AG04450 (cell line): ENCODE data around the gene MGA. TPM values are rescaled to one million over a fixed set of nuclear protein-coding genes. Genes with fewer than 3 reads are reported as not detected.

Source experiments
- CTCF ChIA-PET: fragments of 300-600, 350-600 bp; formaldehyde crosslinking; extraction: SDS; loops from one replicate; lab custom pipeline; 2022; ENCODE audit warnings: antibody characterized with exemption, inconsistent platforms; lab: Charles Lee
- POLR2A ChIA-PET: fragments of 350-600 bp; formaldehyde crosslinking; extraction: SDS; loops from one replicate; lab custom pipeline; 2021; ENCODE audit warnings: antibody characterized with exemption, inconsistent platforms; lab: Yijun Ruan, JAX
- DNase-seq: peaks from one replicate; pipeline ENCODE4 v3.0.0-alpha.2; 2011; ENCODE audit warnings: low read depth, low spot score
- H3K27ac ChIP-seq: one replicate; pipeline ENCODE4 v1.5.1; 2012; ENCODE audit warnings: low read depth, low read length, control low read depth
- H3K27me3 ChIP-seq: one replicate; pipeline ENCODE4 v1.6.0; 2012; ENCODE audit warnings: low read length; ENCODE audit not compliant: control insufficient read depth, insufficient read depth
- H3K4me3 ChIP-seq: 2 replicates; pipeline ENCODE4 v1.5.1; 2011; ENCODE audit warnings: mild to moderate bottlenecking, low read depth, low read length, control low read depth
- H3K9me3 ChIP-seq: 2 replicates; pipeline ENCODE4 v1.5.1; 2012; ENCODE audit warnings: low read length; ENCODE audit not compliant: control insufficient read depth, insufficient read depth
- polyA plus RNA-seq: library from polyadenylated mRNA; depleted of rRNA; stranded (reverse); fragments of >200 nt; gene quantifications from 2 replicates; pipeline ENCODE4 v1.2.3, GENCODE V29; 2011
- TF ChIP-seq, protein P1 (sequence below): IDR thresholded peaks from 2 replicates; pipeline ENCODE4 v1.5.1; 2011; ENCODE audit warnings: low read depth, low read length, control low read depth, inconsistent platforms

Gene MGA
- polyA plus RNA-seq, 1 experiment = 9.7 TPM

- H3K27ac ChIP-seq = no peak overlapping the region
- TF ChIP-seq, protein P1, sequence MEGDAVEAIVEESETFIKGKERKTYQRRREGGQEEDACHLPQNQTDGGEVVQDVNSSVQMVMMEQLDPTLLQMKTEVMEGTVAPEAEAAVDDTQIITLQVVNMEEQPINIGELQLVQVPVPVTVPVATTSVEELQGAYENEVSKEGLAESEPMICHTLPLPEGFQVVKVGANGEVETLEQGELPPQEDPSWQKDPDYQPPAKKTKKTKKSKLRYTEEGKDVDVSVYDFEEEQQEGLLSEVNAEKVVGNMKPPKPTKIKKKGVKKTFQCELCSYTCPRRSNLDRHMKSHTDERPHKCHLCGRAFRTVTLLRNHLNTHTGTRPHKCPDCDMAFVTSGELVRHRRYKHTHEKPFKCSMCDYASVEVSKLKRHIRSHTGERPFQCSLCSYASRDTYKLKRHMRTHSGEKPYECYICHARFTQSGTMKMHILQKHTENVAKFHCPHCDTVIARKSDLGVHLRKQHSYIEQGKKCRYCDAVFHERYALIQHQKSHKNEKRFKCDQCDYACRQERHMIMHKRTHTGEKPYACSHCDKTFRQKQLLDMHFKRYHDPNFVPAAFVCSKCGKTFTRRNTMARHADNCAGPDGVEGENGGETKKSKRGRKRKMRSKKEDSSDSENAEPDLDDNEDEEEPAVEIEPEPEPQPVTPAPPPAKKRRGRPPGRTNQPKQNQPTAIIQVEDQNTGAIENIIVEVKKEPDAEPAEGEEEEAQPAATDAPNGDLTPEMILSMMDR = no peak
- ChIA-PET CTCF (interaction anchor here (0.8 to 7.4 kb wide), 3 partner anchors 16 to 232 kb away, joined by 3 to 59 read pairs (median 3); partner anchors contain the start of gene MAPKBP1), POLR2A (interaction anchor here (1.3 kb wide), 1 partner anchor 9 kb away, joined by 3 read pairs; no protein-coding TSS in a partner anchor)
- H3K27me3 ChIP-seq = no peaks in the 10 kb centered on the region
- no peak overlapping the region for H3K4me3 ChIP-seq
- H3K9me3 ChIP-seq = no peaks in the 10 kb centered on the region
- DNase-seq = no peak
These were observed 129.5 kb downstream of the MGA start for GRCh38 chr15:41789662-41790061.

DNA sequence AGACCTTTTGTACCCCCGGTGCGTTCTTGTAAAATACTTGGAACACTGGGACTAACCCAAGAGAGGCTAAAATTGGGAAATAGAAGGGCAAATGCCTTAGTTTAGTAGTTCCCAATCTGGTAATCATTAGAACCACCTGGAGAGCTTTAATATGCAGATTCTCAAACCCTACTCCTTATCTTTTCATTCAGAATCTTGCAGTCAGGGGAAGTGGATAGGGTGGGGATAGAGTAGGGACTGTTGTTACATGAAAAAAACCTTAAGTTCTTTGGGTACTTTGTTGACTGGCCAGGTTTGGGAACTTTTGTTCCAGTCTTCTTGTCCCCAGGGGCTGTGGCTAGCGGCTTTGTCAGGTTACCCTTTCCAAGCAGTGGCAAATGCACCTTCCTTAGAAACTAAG, 130.0 kb downstream of the MGA start:
- Histone ChIP-seq H3K4me3 (no peak overlapping the region), H3K27me3 (no peaks in the 10 kb centered on the region), H3K27ac (no peak overlapping the region), H3K9me3 (no peaks in the 10 kb centered on the region)
- ChIA-PET POLR2A (no interaction called here), CTCF (interaction anchor here (0.6 to 7.4 kb wide), 3 partner anchors 17 to 1093 kb away, joined by 3 to 59 read pairs (median 3); partner anchors contain the start of gene MAPKBP1)
- DNase-seq = no peak
- TF ChIP-seq, protein P1 = no peak

DNA sequence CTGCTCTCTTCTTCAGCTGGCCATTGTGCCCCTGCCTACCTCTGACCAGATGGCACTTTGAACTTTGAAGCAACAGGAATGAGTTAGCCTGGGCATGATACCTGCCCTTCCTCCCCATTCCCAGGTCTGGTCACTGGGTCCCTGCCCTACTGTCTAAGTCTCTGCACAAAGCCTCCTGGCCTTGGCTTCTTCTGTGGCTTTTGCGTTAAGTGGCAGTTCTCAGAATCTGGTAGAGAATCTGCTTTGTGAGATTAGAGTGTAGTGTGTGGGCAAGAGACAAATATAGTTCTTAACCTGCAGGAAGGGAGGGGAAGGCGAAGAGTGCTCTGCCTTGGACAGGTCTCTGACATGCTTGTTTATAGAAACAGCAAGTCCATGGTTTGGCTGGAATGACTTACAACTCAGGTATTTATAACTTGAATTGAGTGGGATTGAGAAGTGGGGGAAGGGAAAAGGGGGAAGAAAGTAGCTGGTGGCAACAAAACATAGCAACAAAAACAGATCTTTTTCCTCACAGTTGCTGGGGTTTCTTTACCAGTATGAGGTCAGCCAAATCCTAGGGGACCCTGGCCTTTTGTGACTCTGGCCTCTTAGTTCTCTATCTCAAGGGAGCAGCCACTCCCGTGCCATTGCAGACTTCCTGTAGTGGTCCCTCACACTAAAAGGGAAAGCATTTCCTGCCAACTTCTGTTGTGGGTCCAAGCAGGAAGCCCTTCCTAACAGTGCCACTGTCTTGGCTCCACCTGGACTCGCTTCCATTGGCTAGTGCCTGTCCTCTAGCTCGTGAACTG, 130.7 kb downstream of the MGA start:
- TF ChIP-seq, protein P1 = no peak
- Histone ChIP-seq H3K9me3 (no peaks in the 10 kb centered on the region), H3K27me3 (no peaks in the 10 kb centered on the region), H3K27ac (peak overlapping the region; percentile 75), H3K4me3 (0 out of 2 replicates have a peak overlapping the region, but pooled peaks have one; percentile 7)
- DNase-seq = no peak
- ChIA-PET CTCF (interaction anchor here (0.6 to 7.4 kb wide), 3 partner anchors 17 to 1093 kb away, joined by 3 to 59 read pairs (median 3); partner anchors contain the start of gene MAPKBP1), POLR2A (interaction anchor here (1.1 kb wide), 1 partner anchor 11 kb away, joined by 3 read pairs; no protein-coding TSS in a partner anchor)

DNA sequence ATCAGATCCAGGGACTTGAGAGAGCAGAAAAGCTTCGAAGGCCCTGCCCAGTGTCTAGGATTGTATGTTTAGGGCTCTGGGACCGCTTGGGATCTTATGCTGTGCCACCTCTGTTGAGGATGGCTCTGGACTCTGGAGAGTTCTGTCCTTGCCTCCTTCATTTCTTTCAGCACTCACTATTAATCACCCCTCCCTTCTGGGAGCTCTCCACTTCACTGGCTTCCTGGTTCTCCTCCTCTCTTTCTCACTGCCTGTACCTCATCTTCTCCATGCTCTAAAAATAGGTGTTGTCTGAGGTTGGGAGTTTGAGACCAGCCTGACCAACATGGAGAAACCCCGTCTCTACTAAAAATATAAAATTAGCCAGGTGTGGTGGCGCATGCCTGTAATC, 131.3 kb downstream of the MGA start:
- TF ChIP-seq, protein P1 = no peak
- Histone ChIP-seq H3K27ac (peak overlapping the region; percentile 75), H3K4me3 (no peak overlapping the region), H3K9me3 (no peaks in the 10 kb centered on the region), H3K27me3 (no peaks in the 10 kb centered on the region)
- ChIA-PET POLR2A (interaction anchor here (1.1 kb wide), 1 partner anchor 11 kb away, joined by 3 read pairs; no protein-coding TSS in a partner anchor), CTCF (interaction anchor here (1.2 to 7.4 kb wide), 2 partner anchors 18 to 20 kb away, joined by 3 to 59 read pairs; partner anchors contain the start of gene MAPKBP1)
- no peak for DNase-seq
